ENCODE measurements around the gene LARGE2.
A peak's percentile ranks its signal among the peaks of the same experiment; 100 is the strongest.

Gene LARGE2

DNA sequence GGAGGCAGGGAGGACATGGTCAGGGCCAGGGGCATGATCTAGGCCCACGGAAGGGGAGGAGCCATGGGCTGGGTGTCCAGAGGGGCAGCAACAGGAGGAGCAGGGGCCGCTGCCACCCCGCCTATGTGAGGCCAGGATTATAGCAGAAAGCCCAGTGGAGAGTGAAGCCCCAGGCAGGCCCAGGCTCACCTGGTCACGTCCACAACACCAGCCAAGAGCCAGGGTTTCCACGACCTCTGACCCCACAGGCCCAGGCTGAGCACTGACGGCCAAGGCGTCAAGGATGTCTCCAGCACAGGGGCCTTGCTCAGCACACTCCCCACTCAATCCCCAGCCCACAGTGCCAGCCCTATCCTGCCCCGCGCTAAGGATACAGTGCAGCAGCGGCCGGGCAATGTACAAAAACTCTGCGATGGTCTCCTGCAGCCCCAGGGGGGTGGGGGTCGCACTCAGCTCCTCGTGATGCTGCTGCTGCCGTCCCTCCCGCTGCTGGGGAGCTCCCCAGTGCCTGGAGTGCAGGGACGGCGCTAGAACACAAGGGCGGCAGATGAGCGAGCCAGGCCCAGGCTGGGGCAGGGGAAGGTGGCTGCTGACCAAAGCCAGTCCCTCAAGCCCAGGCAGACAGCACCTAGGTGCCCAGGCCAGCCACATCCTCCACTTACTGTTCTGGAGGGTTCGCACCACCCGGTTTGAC, 8.4 kb upstream of the LARGE2 start:
- Histone ChIP-seq H2AFZ (ENCODE audit: low read depth, low read length) (no peak overlapping the region), H3K9ac (ENCODE audit: low read depth, low read length) (no peak overlapping the region), H3K4me2 (ENCODE audit: insufficient read depth, low read length) (no peak overlapping the region), H3K9me3 (ENCODE audit: insufficient read depth, low read length, severe bottlenecking) (no peaks in the 10 kb centered on the region), H3K36me3 (ENCODE audit: insufficient read depth, low read length) (peaks cover 58% of the 10 kb centered on the region), H3K27ac (ENCODE audit: low read length) (no peak overlapping the region), H3K4me3 (ENCODE audit: low read depth in 1 of 2, low read length in 2 of 2) (no peak overlapping the region), H3K27me3 (ENCODE audit: insufficient read depth, low read length, poor library complexity) (no peaks in the 10 kb centered on the region), H3K4me1 (ENCODE audit: insufficient read depth, low read length) (peaks cover 29% of the 10 kb centered on the region), H3K79me2 (ENCODE audit: insufficient read depth, low read length) (peaks cover 21% of the 10 kb centered on the region), H4K20me1 (ENCODE audit: insufficient read depth, low read length) (peaks cover 17% of the 10 kb centered on the region)
- TF ChIP-seq, protein P1, sequence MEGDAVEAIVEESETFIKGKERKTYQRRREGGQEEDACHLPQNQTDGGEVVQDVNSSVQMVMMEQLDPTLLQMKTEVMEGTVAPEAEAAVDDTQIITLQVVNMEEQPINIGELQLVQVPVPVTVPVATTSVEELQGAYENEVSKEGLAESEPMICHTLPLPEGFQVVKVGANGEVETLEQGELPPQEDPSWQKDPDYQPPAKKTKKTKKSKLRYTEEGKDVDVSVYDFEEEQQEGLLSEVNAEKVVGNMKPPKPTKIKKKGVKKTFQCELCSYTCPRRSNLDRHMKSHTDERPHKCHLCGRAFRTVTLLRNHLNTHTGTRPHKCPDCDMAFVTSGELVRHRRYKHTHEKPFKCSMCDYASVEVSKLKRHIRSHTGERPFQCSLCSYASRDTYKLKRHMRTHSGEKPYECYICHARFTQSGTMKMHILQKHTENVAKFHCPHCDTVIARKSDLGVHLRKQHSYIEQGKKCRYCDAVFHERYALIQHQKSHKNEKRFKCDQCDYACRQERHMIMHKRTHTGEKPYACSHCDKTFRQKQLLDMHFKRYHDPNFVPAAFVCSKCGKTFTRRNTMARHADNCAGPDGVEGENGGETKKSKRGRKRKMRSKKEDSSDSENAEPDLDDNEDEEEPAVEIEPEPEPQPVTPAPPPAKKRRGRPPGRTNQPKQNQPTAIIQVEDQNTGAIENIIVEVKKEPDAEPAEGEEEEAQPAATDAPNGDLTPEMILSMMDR (IDR thresholded peaks at IDR 0.05; ENCODE audit: borderline replicate concordance, extremely low read depth, low read length, poor library complexity, severe bottlenecking): no peak
- no peak for TF ChIP-seq EZH2 (IDR thresholded peaks at IDR 0.05; ENCODE audit: borderline replicate concordance, low read depth, low read length, severe bottlenecking)
- no peak for DNase-seq
- ATAC-seq (ENCODE audit: insufficient read depth, low read depth): no peak

DNA sequence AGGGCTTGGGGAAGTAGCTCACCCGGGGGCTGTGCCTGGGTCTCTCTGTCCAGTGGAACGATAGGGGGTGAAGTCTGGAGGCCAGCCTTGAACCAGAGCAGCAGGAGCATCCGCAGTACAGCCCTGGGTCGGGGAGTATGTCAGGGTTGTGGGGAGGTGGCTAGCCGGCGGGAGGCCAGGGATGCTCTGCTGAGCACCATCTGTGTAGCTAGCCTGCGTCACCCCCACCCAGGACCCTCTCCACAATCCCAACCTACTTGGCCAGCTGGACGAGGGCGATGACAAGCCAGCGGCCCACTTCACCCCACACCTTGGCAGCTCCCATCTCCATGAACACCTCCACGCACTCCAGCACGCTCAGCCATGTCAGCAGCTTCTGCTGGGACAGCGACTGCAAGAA, 7.0 kb upstream of the LARGE2 start:
- H3K4me3 ChIP-seq (ENCODE audit: low read depth in 1 of 2, low read length in 2 of 2): no peak overlapping the region
- peaks cover 10% of the 10 kb centered on the region for H4K20me1 ChIP-seq (ENCODE audit: insufficient read depth, low read length)
- H3K9ac ChIP-seq (ENCODE audit: low read depth, low read length): no peak overlapping the region
- no peaks in the 10 kb centered on the region for H3K9me3 ChIP-seq (ENCODE audit: insufficient read depth, low read length, severe bottlenecking)
- peaks cover 21% of the 10 kb centered on the region for H3K79me2 ChIP-seq (ENCODE audit: insufficient read depth, low read length)
- H3K27me3 ChIP-seq (ENCODE audit: insufficient read depth, low read length, poor library complexity): no peaks in the 10 kb centered on the region
- ATAC-seq (ENCODE audit: insufficient read depth, low read depth): no peak
- no peak overlapping the region for H3K27ac ChIP-seq (ENCODE audit: low read length)
- peak overlapping the region; percentile 94; the same call in 1 of the 2 replicates for H3K4me2 ChIP-seq (ENCODE audit: insufficient read depth, low read length)
- H3K36me3 ChIP-seq (ENCODE audit: insufficient read depth, low read length): peaks cover 46% of the 10 kb centered on the region
- no peak for DNase-seq
- peaks cover 32% of the 10 kb centered on the region for H3K4me1 ChIP-seq (ENCODE audit: insufficient read depth, low read length)
- no peak for TF ChIP-seq EZH2 (IDR thresholded peaks at IDR 0.05; ENCODE audit: borderline replicate concordance, low read depth, low read length, severe bottlenecking)
- TF ChIP-seq, protein P1 (IDR thresholded peaks at IDR 0.05; ENCODE audit: borderline replicate concordance, extremely low read depth, low read length, poor library complexity, severe bottlenecking): no peak
- H2AFZ ChIP-seq (ENCODE audit: low read depth, low read length): no peak overlapping the region

DNA sequence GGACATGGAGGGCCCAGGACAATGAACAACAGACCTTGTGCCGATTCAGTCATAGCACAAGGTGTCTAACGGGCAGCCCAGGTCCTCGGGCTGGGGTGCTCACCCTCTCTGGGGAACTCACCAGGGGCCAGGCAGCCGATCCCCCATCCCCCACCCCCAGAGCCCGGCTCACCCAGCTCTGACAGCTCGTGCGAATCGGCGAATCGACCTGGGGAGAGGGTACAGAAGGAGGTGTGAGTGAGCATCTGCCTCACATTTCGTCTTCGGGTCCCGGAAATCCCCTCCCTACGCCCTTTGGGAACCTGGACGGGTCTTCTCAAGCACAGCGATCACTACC, 5.2 kb upstream of the LARGE2 start:
- H3K9me3 ChIP-seq (ENCODE audit: insufficient read depth, low read length, severe bottlenecking): no peaks in the 10 kb centered on the region
- H3K27me3 ChIP-seq (ENCODE audit: insufficient read depth, low read length, poor library complexity): no peaks in the 10 kb centered on the region
- H3K36me3 ChIP-seq (ENCODE audit: insufficient read depth, low read length): peaks cover 35% of the 10 kb centered on the region
- H3K4me1 ChIP-seq (ENCODE audit: insufficient read depth, low read length): peaks cover 32% of the 10 kb centered on the region
- DNase-seq (no peak), ATAC-seq (ENCODE audit: insufficient read depth, low read depth) (no peak)
- peaks cover 21% of the 10 kb centered on the region for H3K79me2 ChIP-seq (ENCODE audit: insufficient read depth, low read length)
- H4K20me1 ChIP-seq (ENCODE audit: insufficient read depth, low read length): peaks cover 10% of the 10 kb centered on the region
- peak overlapping the region; percentile 89 for H2AFZ ChIP-seq (ENCODE audit: low read depth, low read length)
- peak overlapping the region; percentile 64 to 91 for H3K4me3 ChIP-seq (ENCODE audit: low read depth in 1 of 2, low read length in 2 of 2)
- peak overlapping the region; percentile 94 for H3K4me2 ChIP-seq (ENCODE audit: insufficient read depth, low read length)
- H3K9ac ChIP-seq (ENCODE audit: low read depth, low read length): peak overlapping the region; percentile 74
- TF ChIP-seq EZH2 (IDR thresholded peaks at IDR 0.05; ENCODE audit: borderline replicate concordance, low read depth, low read length, severe bottlenecking): no peak
- TF ChIP-seq, protein P1 (IDR thresholded peaks at IDR 0.05; ENCODE audit: borderline replicate concordance, extremely low read depth, low read length, poor library complexity, severe bottlenecking): no peak
- peak overlapping the region; percentile 82 for H3K27ac ChIP-seq (ENCODE audit: low read length)

Measured in DND-41 (cell line).